IMR-90 (cell line): ENCODE results near the gene LIN52. TPM values are rescaled to one million over a fixed set of nuclear protein-coding genes. Genes with fewer than 3 reads are reported as not detected.

Experiments
- ATAC-seq: fragments of 200-7000 bp; cut with Tn5 transposase; 2 replicates; pipeline ENCODE4 v1.9.1; 2020; ENCODE audit warnings: low read depth, mild to moderate bottlenecking, moderate library complexity
- BruUV-seq: library from RNA; stranded (reverse); fragments of 400-500 nt; replicated peaks from 2 replicates; lab custom pipeline; 2021; lab: Mats Ljungman, UMichigan
- CTCF ChIA-PET: fragments of 300-600 bp; formaldehyde crosslinking; extraction: SDS; loops from one replicate; lab custom pipeline; 2021; ENCODE audit warnings: antibody characterized with exemption; lab: Yijun Ruan, JAX
- POLR2A ChIA-PET: fragments of 300-600 bp; sonication (Branson Sonifier 250); formaldehyde crosslinking; loops from one replicate; lab custom pipeline; 2022; ENCODE audit warnings: antibody characterized with exemption; ENCODE audit not compliant: unreplicated experiment; lab: Charles Lee
- DNase-seq: peaks from one replicate; pipeline ENCODE4 v3.0.0; 2013
- H2AFZ ChIP-seq: replicated peaks from 2 replicates; pipeline ENCODE3; 2013; ENCODE audit warnings: low read length, mild to moderate bottlenecking; ENCODE audit not compliant: poor library complexity
- H2AK5ac ChIP-seq: 2 replicates; pipeline ENCODE4 v1.6.1; 2013; ENCODE audit warnings: low read depth, low read length, inconsistent platforms
- H2AK9ac ChIP-seq: replicated peaks from 2 replicates; pipeline ENCODE3; 2013; ENCODE audit warnings: mild to moderate bottlenecking, low read depth, low read length, moderate library complexity; ENCODE audit not compliant: poor library complexity
- H2BK120ac ChIP-seq: 2 replicates; pipeline ENCODE4 v1.6.1; 2013; ENCODE audit warnings: low read depth, low read length, inconsistent platforms
- H2BK15ac ChIP-seq: 3 replicates; pipeline ENCODE4 v1.6.1; 2013; ENCODE audit warnings: low read depth, low read length, inconsistent platforms
- H2BK20ac ChIP-seq: 2 replicates; pipeline ENCODE4 v1.6.1; 2013; ENCODE audit warnings: low read depth, mild to moderate bottlenecking, inconsistent platforms, low read length, moderate library complexity
- H2BK5ac ChIP-seq: 2 replicates; pipeline ENCODE4 v1.6.1; 2013; ENCODE audit warnings: mild to moderate bottlenecking, low read depth, low read length, inconsistent platforms; ENCODE audit not compliant: poor library complexity, severe bottlenecking
- H3K14ac ChIP-seq: replicated peaks from 2 replicates; pipeline ENCODE4 v1.6.1; 2013; ENCODE audit warnings: low read depth, low read length, inconsistent platforms
- H3K18ac ChIP-seq: 2 replicates; pipeline ENCODE4 v1.6.1; 2013; ENCODE audit warnings: low read depth, low read length, control low read depth
- H3K23ac ChIP-seq: 2 replicates; pipeline ENCODE4 v1.6.1; 2013; ENCODE audit warnings: low read depth, low read length, inconsistent platforms
- H3K27ac ChIP-seq: 2 replicates; pipeline ENCODE4 v1.5.1; 2013; ENCODE audit warnings: mild to moderate bottlenecking, control low read depth, low read length; ENCODE audit not compliant: insufficient read depth
- H3K27me3 ChIP-seq: 2 replicates; pipeline ENCODE4 v1.6.1; 2013; ENCODE audit warnings: low read length; ENCODE audit not compliant: control insufficient read depth, insufficient read depth
- H3K36me3 ChIP-seq: 2 replicates; pipeline ENCODE4 v1.6.1; 2013; ENCODE audit warnings: low read length, mixed read lengths; ENCODE audit not compliant: control insufficient read depth, insufficient read depth
- H3K4ac ChIP-seq: 2 replicates; pipeline ENCODE4 v1.6.1; 2013; ENCODE audit warnings: low read depth, low read length, inconsistent platforms
- H3K4me1 ChIP-seq: 2 replicates; pipeline ENCODE4 v1.6.1; 2013; ENCODE audit warnings: low read length, mixed read lengths; ENCODE audit not compliant: control insufficient read depth, insufficient read depth
- H3K4me2 ChIP-seq: 2 replicates; pipeline ENCODE4 v1.6.1; 2013; ENCODE audit warnings: low read depth, mild to moderate bottlenecking, control low read depth, low read length, moderate library complexity
- H3K4me3 ChIP-seq: 2 replicates; pipeline ENCODE4 v1.5.1; 2013; ENCODE audit warnings: low read depth, mild to moderate bottlenecking, control low read depth, low read length, moderate library complexity; ENCODE audit not compliant: insufficient read depth
- H3K56ac ChIP-seq: 2 replicates; pipeline ENCODE4 v1.6.1; 2013; ENCODE audit warnings: low read length, inconsistent platforms; ENCODE audit not compliant: insufficient read depth; ENCODE audit errors: extremely low read depth
- H3K79me1 ChIP-seq, 2 experiments: 2 replicates each; pipeline ENCODE4 v1.6.1; 2013; ENCODE audit warnings: low read length in 2 of 2, inconsistent platforms in 1 of 2, low read depth in 1 of 2
- H3K9ac ChIP-seq: 2 replicates; pipeline ENCODE4 v1.6.1; 2013; ENCODE audit warnings: low read depth, low read length, control low read depth
- H3K9me1 ChIP-seq: 2 replicates; pipeline ENCODE4 v1.6.1; 2013; ENCODE audit warnings: low read length, inconsistent platforms; ENCODE audit not compliant: insufficient read depth
- H3K9me3 ChIP-seq: 2 replicates; pipeline ENCODE4 v1.6.1; 2013; ENCODE audit warnings: low read length; ENCODE audit not compliant: control insufficient read depth, insufficient read depth
- H4K20me1 ChIP-seq: 2 replicates; pipeline ENCODE4 v1.6.1; 2013; ENCODE audit warnings: low read length, inconsistent platforms; ENCODE audit not compliant: insufficient read depth
- H4K5ac ChIP-seq: 2 replicates; pipeline ENCODE4 v1.6.1; 2013; ENCODE audit warnings: mild to moderate bottlenecking, low read depth, low read length, control low read depth
- H4K8ac ChIP-seq, 2 experiments: 2 replicates each; pipeline ENCODE4 v1.6.1; 2013; ENCODE audit warnings: low read depth in 2 of 2, low read length in 2 of 2, control low read depth in 1 of 2, inconsistent platforms in 1 of 2
- H4K91ac ChIP-seq: 2 replicates; pipeline ENCODE4 v1.6.1; 2013; ENCODE audit warnings: low read depth, low read length, inconsistent platforms; ENCODE audit not compliant: insufficient read depth
- CHD1 ChIP-seq: IDR thresholded peaks from 2 replicates; pipeline ENCODE4 v1.6.1; 2012; ENCODE audit warnings: low read depth, low read length, improper control_type of control experiment
- CTCF ChIP-seq: conservative IDR thresholded peaks from 2 replicates; pipeline ENCODE4 v1.5.1; 2012; ENCODE audit warnings: mild to moderate bottlenecking, low read depth, low read length, improper control_type of control experiment
- MAFK ChIP-seq: IDR thresholded peaks from 2 replicates; pipeline ENCODE4 v1.6.1; 2012; ENCODE audit warnings: low read depth, low read length, improper control_type of control experiment
- POLR2A ChIP-seq: IDR thresholded peaks from 2 replicates; pipeline ENCODE4 v1.6.1; 2012; ENCODE audit warnings: mild to moderate bottlenecking, low read depth, low read length
- RAD21 ChIP-seq: IDR thresholded peaks from 2 replicates; pipeline ENCODE4 v1.6.1; 2012; ENCODE audit warnings: low read length, improper control_type of control experiment
- SMC3 ChIP-seq: fragments of 150-350 bp; IDR thresholded peaks from 2 replicates; pipeline ENCODE4 v1.6.1; 2016; ENCODE audit warnings: low read depth, mild to moderate bottlenecking, antibody characterized with exemption, low read length, moderate library complexity
- WGBS, 2 experiments: methylation state at CpG; one replicate each; pipeline versions ENCODE4 v1.1.5 to v1.1.7; 2013; ENCODE audit warnings: missing lambda C conversion rate in 2 of 2; ENCODE audit not compliant: insufficient read length in 1 of 2; ENCODE audit errors: extremely low coverage in 2 of 2; 5-methylcytosine and 5-hydroxymethylcytosine counted together
- dilution Hi-C: fragments of 300-500 bp; cut with HindIII; formaldehyde crosslinking; loops from one replicate; pipeline ENCODE4 v1.14.3; 2018; ENCODE audit warnings: low sequenced_read_pairs; ENCODE audit not compliant: unreplicated experiment
- in situ Hi-C: fragments of 300-500 bp; cut with MboI; formaldehyde crosslinking; loops from 3 replicates; pipeline ENCODE4 v1.14.3; 2019; ENCODE audit warnings: low sequenced_read_pairs, inconsistent platforms, mixed read lengths
- intact Hi-C: fragments of 100-400 bp; cut with micrococcal nuclease; formaldehyde crosslinking; loops from 2 replicates; pipeline ENCODE4 v1.10.0; 2022
- polyA plus RNA-seq, 3 experiments: library from polyadenylated mRNA; depleted of rRNA; stranded (reverse); fragments of >200 nt; gene quantifications; 2 replicates each; pipeline ENCODE4 v1.2.3, GENCODE V29; 2012; ENCODE audit warnings: low replicate concordance in 1 of 3
- total RNA-seq: library from RNA; depleted of rRNA; stranded (reverse); fragments of >200 nt; gene quantifications from 2 replicates; pipeline ENCODE4 v1.2.3, GENCODE V29; 2012

The LIN52 gene
- total and polyA plus RNA-seq, 2 of the 4 experiments (the other 2 are of a cell fraction) = 6.1 to 11.5 TPM

GRCh38 chr14:74035556-74035955, 49.2 kb upstream of the LIN52 start (continued):
- TF ChIP-seq CHD1 = no peak

- TF ChIP-seq RAD21 = peak; percentile 62
- TF ChIP-seq POLR2A = no peak
- peak; percentile 64 for TF ChIP-seq CTCF
- TF ChIP-seq MAFK = peak; percentile 58
- TF ChIP-seq SMC3 = peak; percentile 49; the same call in 1 of the 2 replicates
- Histone ChIP-seq H3K14ac (no peak overlapping the region), H3K9me3 (no peaks in the 10 kb centered on the region), H2AK9ac (no peak overlapping the region), H2BK120ac (no peak overlapping the region), H3K36me3 (no peaks in the 10 kb centered on the region), H4K20me1 (no peaks in the 10 kb centered on the region), H3K4me1 (no peaks in the 10 kb centered on the region), H3K4ac (no peak overlapping the region), H4K91ac (no peak overlapping the region), H3K56ac (no peak overlapping the region), H3K18ac (no peak overlapping the region), H3K23ac (no peak overlapping the region), H2BK15ac (no peak overlapping the region), H3K27me3 (no peaks in the 10 kb centered on the region), H4K5ac (no peak overlapping the region), H2AFZ (no peak overlapping the region), H2BK5ac (no peak overlapping the region), H3K4me2 (no peak overlapping the region), H3K9me1 (no peaks in the 10 kb centered on the region), H3K9ac (no peak overlapping the region), H4K8ac (no peak overlapping the region), H2AK5ac (no peak overlapping the region), H3K4me3 (no peak overlapping the region), H3K79me1 (no peaks in the 10 kb centered on the region), H3K27ac (no peak overlapping the region), H2BK20ac (no peak overlapping the region)
- peak; percentile 69 for ATAC-seq
- DNase-seq = peak; percentile 64
- ChIA-PET POLR2A (no interaction called here), CTCF (interaction anchor here (1.5 kb wide), 1 partner anchor 212 kb away, joined by 3 read pairs; no protein-coding TSS in a partner anchor)
- WGBS, 2 experiments = no CpG with 5 or more reads among the region's 3 CpGs
- intact Hi-C loops = loop anchor here (5.0 kb wide), 1 partner anchor 311 kb away; no protein-coding TSS in a partner anchor
- no TSS peak for BruUV-seq
- in situ Hi-C loops = loop anchor here (25.0 kb wide), 1 partner anchor 526 kb away; no protein-coding TSS in a partner anchor
- dilution Hi-C loops = no loop called here
These were observed 46.5 kb upstream of the LIN52 start for GRCh38 chr14:74038020-74038859.
